Thoracic aorta (tissue), 2 donors: ENCODE results near the gene GALNT2. TPM values are rescaled to one million over a fixed set of nuclear protein-coding genes. Genes with fewer than 3 reads are reported as not detected.

ENCODE experiments used
- ATAC-seq: fragments of 150-250 bp; one replicate; pipeline ENCODE4 v1.8.0; 2017; ENCODE audit warnings: low read depth; ENCODE audit not compliant: insufficient number of reproducible peaks, low FRiP score
- DNase-seq: peaks from one replicate; pipeline ENCODE4 v3.0.0-alpha.2; 2020; ENCODE audit warnings: low spot score
- H3K27ac ChIP-seq, 2 donors: fragments of 200-600 bp; sonication (generic); 1 replicate in 1 of 2; 2 replicates in 1 of 2; pipeline ENCODE4 v1.5.1; 2016; ENCODE audit warnings: mild to moderate bottlenecking in 2 of 2, moderate library complexity in 2 of 2
- H3K27me3 ChIP-seq: fragments of 200-600 bp; sonication (generic); replicated peaks from 2 replicates; pipeline ENCODE4 v1.6.0; 2016; ENCODE audit warnings: mild to moderate bottlenecking; ENCODE audit not compliant: insufficient read depth
- H3K36me3 ChIP-seq: fragments of 200-600 bp; sonication (generic); one replicate; pipeline ENCODE4 v1.5.1; 2016
- H3K4me1 ChIP-seq, 2 donors: fragments of 200-600 bp; sonication (generic); 1 replicate in 1 of 2; 2 replicates in 1 of 2; pipeline versions ENCODE4 v1.5.1 to v1.6.0; 2016; ENCODE audit warnings: low read depth in 2 of 2, mild to moderate bottlenecking in 1 of 2; ENCODE audit not compliant: control insufficient read depth in 1 of 2
- H3K4me3 ChIP-seq: fragments of 200-600 bp; sonication (generic); 2 replicates; pipeline ENCODE4 v1.5.1; 2016; ENCODE audit warnings: mild to moderate bottlenecking
- H3K9me3 ChIP-seq: fragments of 200-600 bp; sonication (generic); 2 replicates; pipeline ENCODE4 v1.5.1; 2016
- total RNA-seq, 2 donors: library from RNA; depleted of rRNA; stranded (reverse); fragments of >200 nt; gene quantifications; one replicate each; pipeline versions ENCODE4 v1.1.0 to v1.2.3, GENCODE V29; 2016
- TF ChIP-seq, protein P1 (sequence below): fragments of 200-600 bp; sonication (generic); IDR thresholded peaks from one replicate; pipeline ENCODE4 v1.5.1; 2019; ENCODE audit warnings: antibody characterized with exemption

Gene GALNT2
- total RNA-seq, 2 donors from 2014 or later, result 113 to 148 TPM

DNA sequence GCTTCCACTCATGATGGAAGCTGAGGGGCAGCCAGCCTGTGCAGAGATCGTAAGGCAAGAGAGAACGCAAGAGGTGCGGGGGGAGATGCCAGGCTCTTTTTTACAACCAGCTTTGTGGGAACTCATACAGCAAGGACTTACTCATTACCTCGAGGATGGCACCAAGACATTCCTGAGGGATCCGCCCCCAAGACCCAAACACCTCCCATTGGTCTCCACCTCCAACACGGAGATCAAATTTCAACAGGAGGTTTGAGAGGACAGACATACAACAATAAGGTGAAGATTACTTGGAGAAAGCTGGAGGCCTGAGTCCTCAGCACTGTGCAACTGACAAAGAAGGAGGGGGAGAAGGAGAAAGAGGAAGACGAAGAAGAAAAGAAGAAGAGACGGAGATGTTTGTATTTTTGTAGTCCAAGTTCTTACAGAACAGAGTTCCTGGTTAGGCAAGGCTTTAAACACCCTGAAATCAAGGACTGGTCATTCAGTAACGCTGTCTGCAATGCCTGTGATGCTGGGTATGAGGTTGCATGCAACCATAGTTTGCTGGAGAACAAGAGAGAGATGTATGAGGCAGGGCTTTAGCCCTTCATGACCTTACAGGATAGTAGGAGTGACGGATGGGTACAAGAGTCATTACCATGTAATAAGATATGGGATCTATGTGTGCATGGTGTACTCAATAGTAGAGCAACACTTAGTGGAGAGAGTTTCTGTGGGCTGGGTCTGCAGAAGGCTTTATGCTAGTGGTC, 19.7 kb upstream of the GALNT2 start:
- TF ChIP-seq, protein P1, sequence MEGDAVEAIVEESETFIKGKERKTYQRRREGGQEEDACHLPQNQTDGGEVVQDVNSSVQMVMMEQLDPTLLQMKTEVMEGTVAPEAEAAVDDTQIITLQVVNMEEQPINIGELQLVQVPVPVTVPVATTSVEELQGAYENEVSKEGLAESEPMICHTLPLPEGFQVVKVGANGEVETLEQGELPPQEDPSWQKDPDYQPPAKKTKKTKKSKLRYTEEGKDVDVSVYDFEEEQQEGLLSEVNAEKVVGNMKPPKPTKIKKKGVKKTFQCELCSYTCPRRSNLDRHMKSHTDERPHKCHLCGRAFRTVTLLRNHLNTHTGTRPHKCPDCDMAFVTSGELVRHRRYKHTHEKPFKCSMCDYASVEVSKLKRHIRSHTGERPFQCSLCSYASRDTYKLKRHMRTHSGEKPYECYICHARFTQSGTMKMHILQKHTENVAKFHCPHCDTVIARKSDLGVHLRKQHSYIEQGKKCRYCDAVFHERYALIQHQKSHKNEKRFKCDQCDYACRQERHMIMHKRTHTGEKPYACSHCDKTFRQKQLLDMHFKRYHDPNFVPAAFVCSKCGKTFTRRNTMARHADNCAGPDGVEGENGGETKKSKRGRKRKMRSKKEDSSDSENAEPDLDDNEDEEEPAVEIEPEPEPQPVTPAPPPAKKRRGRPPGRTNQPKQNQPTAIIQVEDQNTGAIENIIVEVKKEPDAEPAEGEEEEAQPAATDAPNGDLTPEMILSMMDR, result no peak
- H3K36me3 ChIP-seq, result no peaks in the 10 kb centered on the region
- H3K4me3 ChIP-seq, result no peak overlapping the region
- DNase-seq (no peak), ATAC-seq (no peak)
- no peaks in the 10 kb centered on the region for H3K4me1 ChIP-seq
- no peaks in the 10 kb centered on the region for H3K27me3 ChIP-seq
- H3K27ac ChIP-seq, result no peak overlapping the region
- H3K9me3 ChIP-seq, result no peaks in the 10 kb centered on the region

DNA sequence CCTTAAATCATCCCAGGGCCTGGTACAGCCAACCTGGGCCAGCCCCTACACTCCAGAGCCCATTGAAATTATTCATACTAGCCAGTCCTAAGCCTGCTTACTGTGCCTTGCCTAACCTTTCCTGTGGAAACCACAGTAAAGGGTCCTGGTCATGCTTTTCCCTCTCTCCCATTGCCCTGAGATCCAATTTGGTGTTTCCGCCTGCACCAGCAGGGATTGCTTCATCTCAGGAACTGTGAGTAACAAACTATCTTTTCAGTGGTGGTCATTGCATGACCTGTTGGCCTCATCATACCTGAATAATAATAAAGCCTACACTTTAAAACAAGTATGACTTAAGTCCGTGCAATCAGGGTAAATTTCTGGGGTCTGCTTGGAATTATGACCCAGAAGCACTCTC, 18.7 kb upstream of the GALNT2 start:
- no peak for ATAC-seq
- H3K4me1 ChIP-seq, result no peaks in the 10 kb centered on the region
- no peaks in the 10 kb centered on the region for H3K27me3 ChIP-seq
- H3K4me3 ChIP-seq, result no peak overlapping the region
- no peak overlapping the region for H3K27ac ChIP-seq
- no peaks in the 10 kb centered on the region for H3K36me3 ChIP-seq
- no peaks in the 10 kb centered on the region for H3K9me3 ChIP-seq
- TF ChIP-seq, protein P1, result no peak
- DNase-seq, result no peak

DNA sequence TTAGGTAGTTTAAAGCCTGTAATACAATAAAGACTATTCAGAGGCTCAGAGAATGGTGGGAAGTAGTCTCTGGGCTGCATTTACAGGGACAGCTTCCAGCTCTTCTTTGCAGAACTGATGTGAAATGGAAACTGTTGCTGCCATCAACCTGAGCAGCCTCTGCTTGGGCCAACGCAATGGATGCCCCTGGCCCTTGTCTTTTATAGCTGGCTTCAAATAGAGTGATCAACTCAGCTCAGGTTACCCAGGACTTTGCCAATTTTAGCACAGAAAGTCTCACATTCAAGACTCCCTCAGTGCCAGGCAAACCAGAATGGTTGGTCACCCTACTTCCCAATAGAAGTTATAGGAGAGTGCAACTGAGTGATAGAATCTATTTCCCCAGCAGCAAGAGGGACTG, 18.1 kb upstream of the GALNT2 start:
- H3K4me1 ChIP-seq, result no peaks in the 10 kb centered on the region
- H3K9me3 ChIP-seq, result no peaks in the 10 kb centered on the region
- ATAC-seq, result no peak
- H3K36me3 ChIP-seq, result no peaks in the 10 kb centered on the region
- no peak overlapping the region for H3K4me3 ChIP-seq
- no peak overlapping the region for H3K27ac ChIP-seq
- no peak for DNase-seq
- H3K27me3 ChIP-seq, result no peaks in the 10 kb centered on the region
- TF ChIP-seq, protein P1, result no peak

DNA sequence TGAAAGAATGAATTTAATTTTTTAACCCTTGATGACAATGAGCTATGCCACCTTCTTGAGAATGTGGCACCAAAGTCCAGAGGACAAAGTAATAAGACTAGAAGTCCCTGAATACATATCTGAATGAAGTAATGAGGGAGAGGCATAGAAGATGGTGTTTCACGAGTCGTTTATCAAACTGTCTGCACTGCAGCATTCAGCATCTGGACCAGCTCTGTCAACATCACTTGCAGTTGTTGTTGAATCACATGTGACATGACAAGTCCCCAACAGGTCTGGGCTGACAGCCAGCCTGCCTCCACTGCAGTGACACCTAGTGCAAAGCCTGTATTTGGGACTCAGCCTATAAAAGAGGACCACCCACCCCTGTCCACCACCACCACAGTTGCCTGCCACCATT, 17.3 kb upstream of the GALNT2 start:
- ATAC-seq (no peak), DNase-seq (no peak)
- Histone ChIP-seq H3K27me3 (no peaks in the 10 kb centered on the region), H3K27ac (no peak overlapping the region), H3K36me3 (no peaks in the 10 kb centered on the region), H3K9me3 (no peaks in the 10 kb centered on the region), H3K4me1 (no peaks in the 10 kb centered on the region), H3K4me3 (no peak overlapping the region)
- TF ChIP-seq, protein P1, result no peak

DNA sequence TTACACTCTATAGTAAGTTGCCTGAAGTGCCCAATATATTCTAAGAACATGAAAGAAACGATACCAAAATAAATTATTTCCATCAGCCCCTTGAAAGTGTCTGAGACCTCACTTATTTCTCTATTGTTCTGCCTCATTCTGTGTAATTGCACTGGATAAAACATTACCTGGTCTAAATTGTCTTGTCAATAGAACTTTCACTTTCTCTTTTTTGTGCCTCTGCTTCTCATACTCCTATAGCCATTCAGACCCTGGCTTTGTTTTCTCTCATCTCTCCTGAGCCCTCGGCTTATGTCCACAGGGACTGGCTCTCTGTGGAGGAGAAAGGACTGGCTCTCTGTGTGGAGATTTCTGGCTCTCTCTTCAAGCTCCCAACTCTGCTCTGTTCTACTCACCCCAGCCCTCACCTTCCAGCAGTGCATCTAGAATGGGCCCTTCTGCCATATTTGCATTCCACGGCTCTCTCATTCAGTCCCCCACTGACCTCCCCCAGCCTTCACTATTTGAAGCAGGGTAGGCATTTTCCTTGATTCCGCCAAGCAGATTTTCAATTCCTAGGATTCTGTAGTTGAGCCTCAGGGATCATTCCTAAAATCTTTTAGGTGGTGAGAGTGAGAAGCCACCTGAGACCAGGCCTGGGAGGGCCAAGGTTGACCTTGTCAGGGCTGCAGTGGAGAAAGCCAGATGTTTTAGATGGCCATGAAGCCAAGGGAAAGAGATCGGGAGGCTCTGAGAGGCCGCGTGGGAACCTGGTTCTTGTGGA, 15.9 kb upstream of the GALNT2 start:
- no peak for DNase-seq
- no peak for ATAC-seq
- Histone ChIP-seq H3K4me3 (no peak overlapping the region), H3K27ac (no peak overlapping the region), H3K27me3 (no peaks in the 10 kb centered on the region), H3K4me1 (no peaks in the 10 kb centered on the region), H3K9me3 (no peaks in the 10 kb centered on the region), H3K36me3 (no peaks in the 10 kb centered on the region)
- TF ChIP-seq, protein P1, result no peak
